ENCODE data around the gene SNAI1. TPM values are rescaled to one million over a fixed set of nuclear protein-coding genes. Genes with fewer than 3 reads are reported as not detected.

The SNAI1 gene
- total RNA-seq (10 to 100 TPM in 3 of 9 donors, 1 to 10 TPM in 5, under 1 TPM in 1; 0.28 to 12.1 (median 8.0) TPM), polyA plus RNA-seq (10 to 100 TPM in 2 of 3 donors, 1 to 10 TPM in 1; 2.6 to 13.2 (median 10.9) TPM)
- long read RNA-seq, donor 1: 0 reads
- long read RNA-seq, donor 2, partial matches to known transcripts: 0 of 2 reads
- long read RNA-seq, donor 2, other reads (novel, unspliced or antisense): 0 of 2 reads
- long read RNA-seq, donor 3, partial matches to known transcripts: 0 of 1 reads
- long read RNA-seq, donor 3, other reads (novel, unspliced or antisense): 0 of 1 reads
- long read RNA-seq, donor 4, partial matches to known transcripts: 1 of 1 reads
- long read RNA-seq, donor 4, other reads (novel, unspliced or antisense): 0 of 1 reads
- long read RNA-seq, donor 5, partial matches to known transcripts: 0 of 3 reads
- long read RNA-seq, donor 5, other reads (novel, unspliced or antisense): 0 of 3 reads
- long read RNA-seq, donor 6, partial matches to known transcripts: 3 of 4 reads
- long read RNA-seq, donor 6, other reads (novel, unspliced or antisense): 0 of 4 reads
- long read RNA-seq, donor 7, partial matches to known transcripts: 0 of 1 reads
- long read RNA-seq, donor 7, other reads (novel, unspliced or antisense): 0 of 1 reads
- long read RNA-seq, donor 8, partial matches to known transcripts: 0 of 1 reads
- long read RNA-seq, donor 8, other reads (novel, unspliced or antisense): 0 of 1 reads
- long read RNA-seq, donor 9: 0 reads
- long read RNA-seq, donor 10: 0 reads

DNA sequence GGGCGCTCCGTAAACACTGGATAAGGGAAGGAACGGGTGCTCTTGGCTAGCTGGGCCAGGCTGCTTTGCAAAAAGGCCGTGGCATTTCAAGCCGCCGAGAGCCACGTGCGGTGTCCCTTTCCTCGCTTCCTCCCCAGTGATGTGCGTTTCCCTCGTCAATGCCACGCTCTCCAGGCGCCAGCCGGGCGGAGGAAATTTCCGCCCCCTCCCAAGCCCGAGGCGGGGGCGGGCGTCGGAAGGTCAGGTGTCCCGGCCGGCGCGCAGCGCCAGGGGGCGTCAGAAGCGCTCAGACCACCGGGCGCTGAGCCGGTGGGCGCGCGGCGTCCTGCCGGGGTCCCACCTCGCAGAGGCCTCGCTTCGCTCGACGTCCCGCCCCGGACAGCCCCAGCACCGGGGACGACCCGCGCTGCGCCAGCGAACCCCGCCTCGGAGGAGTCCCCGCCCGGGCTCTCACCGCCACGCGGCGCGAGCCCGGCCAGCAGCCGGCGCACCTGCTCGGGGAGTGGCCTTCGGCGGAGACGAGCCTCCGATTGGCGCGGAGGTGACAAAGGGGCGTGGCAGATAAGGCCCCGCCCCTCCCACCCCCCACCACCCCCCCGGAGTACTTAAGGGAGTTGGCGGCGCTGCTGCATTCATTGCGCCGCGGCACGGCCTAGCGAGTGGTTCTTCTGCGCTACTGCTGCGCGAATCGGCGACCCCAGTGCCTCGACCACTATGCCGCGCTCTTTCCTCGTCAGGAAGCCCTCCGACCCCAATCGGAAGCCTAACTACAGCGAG is at the start of gene SNAI1:
TSS of gene SNAI1 (plus strand) at position 635 of the 777 bp plus-strand sequence. CDS start at position 715, 80 bp downstream.
- Histone ChIP-seq H3K36me3 (replicated peaks in 1 of 2) (no peaks in the 10 kb centered on the region), H3K4me1 (replicated peaks in 1 of 2) (peaks cover 7 to 20% of the 10 kb centered on the region in 2 donors), H3K4me3 (peak within 1 kb of the TSS in 2 of 4 donors; percentile 37 to 47), H3K27me3 (no peaks in the 10 kb centered on the region), H3K27ac (peak within 1 kb of the TSS; percentile 11 to 94 (median 49)), H3K9me3 (replicated peaks in 1 of 3) (no peaks in the 10 kb centered on the region)
- WGBS, 4 donors: 0 to 6% (median 1%) methylated on average over 3 to 90 of the region's 90 CpGs
- peak; percentile 72 to 85 (median 80) for DNase-seq
- intact Hi-C loops (cut with DNase I): no loop called here
- TF ChIP-seq CTCF (IDR thresholded peaks at IDR 0.05) (peak in 4 of 6 experiments; percentile 17 to 63 (median 51)), POLR2A (IDR thresholded peaks at IDR 0.05) (peak; percentile 73 to 82)

GRCh38 chr20:49935746-49936152 is 47.0 kb upstream of the SNAI1 start:
- Histone ChIP-seq H3K4me1 (replicated peaks in 1 of 2) (peaks cover 23 to 38% of the 10 kb centered on the region in 2 donors), H3K9me3 (replicated peaks in 1 of 3) (no peaks in the 10 kb centered on the region), H3K36me3 (replicated peaks in 1 of 2) (peaks cover 0 to 6% of the 10 kb centered on the region in 2 donors), H3K4me3 (peak overlapping the region in 2 of 4 donors; percentile 88 to 90), H3K27me3 (no peaks in the 10 kb centered on the region), H3K27ac (peak overlapping the region in 2 of 5 donors; percentile 14 to 94)
- no peak for DNase-seq
- intact Hi-C loops (cut with DNase I): no loop called here
- 29 to 39% (median 36%) methylated on average over 21 of the region's 21 CpGs for WGBS, 4 donors
- TF ChIP-seq POLR2A (IDR thresholded peaks at IDR 0.05) (no peak), CTCF (IDR thresholded peaks at IDR 0.05) (no peak)

- H3K27me3 ChIP-seq: no peaks in the 10 kb centered on the region
- H3K4me3 ChIP-seq: peak within 1 kb of the TSS; percentile 0 to 90 (median 68)
- DNase-seq: peak; percentile 88 to 96 (median 93)
- 0 to 2% (median 0%) methylated on average over 24 to 79 of the region's 79 CpGs for WGBS, 4 donors
- no peaks in the 10 kb centered on the region for H3K9me3 ChIP-seq (replicated peaks in 1 of 3)
- peaks cover 0 to 12% of the 10 kb centered on the region in 2 donors for H3K36me3 ChIP-seq (replicated peaks in 1 of 2)
- peaks cover 23 to 38% of the 10 kb centered on the region in 2 donors for H3K4me1 ChIP-seq (replicated peaks in 1 of 2)
- no peak for TF ChIP-seq CTCF (IDR thresholded peaks at IDR 0.05)
- TF ChIP-seq POLR2A (IDR thresholded peaks at IDR 0.05): peak; percentile 92 to 96
- intact Hi-C loops (cut with DNase I): no loop called here
- H3K27ac ChIP-seq: peak within 1 kb of the TSS; percentile 45 to 95 (median 93)
These were observed 46.4 kb upstream of the SNAI1 start, which contains the start of gene RNF114 for GRCh38 chr20:49936153-49937026. Gene RNF114, plus strand, starts transcription at chr20:49936397. Its CDS starts 16 bp downstream, at chr20:49936413.
